ENCODE measurements around the gene EPS15.
"Not testable (repeated sequence)": the region's sequence is repeated elsewhere in the genome, so short reads cannot be mapped to it uniquely, and the experiment has no call there.

Gene EPS15

GRCh38 chr1:51515982-51516648 lies 3.0 kb downstream of the EPS15 start:
- no peak for DNase-seq (ENCODE audit: low read depth in 1 of 2, low spot score in 1 of 2)

GRCh38 chr1:51515312-51515960 lies 3.6 kb downstream of the EPS15 start:
- DNase-seq (ENCODE audit: low read depth in 1 of 2, low spot score in 1 of 2): no peak

- DNase-seq (ENCODE audit: low read depth in 1 of 2, low spot score in 1 of 2): no peak
Measured at GRCh38 chr1:51514733-51515132, 4.3 kb downstream of the EPS15 start.

- no peak for DNase-seq (ENCODE audit: low read depth in 1 of 2, low spot score in 1 of 2)
Measured at GRCh38 chr1:51512606-51513005, 6.5 kb downstream of the EPS15 start.

DNA sequence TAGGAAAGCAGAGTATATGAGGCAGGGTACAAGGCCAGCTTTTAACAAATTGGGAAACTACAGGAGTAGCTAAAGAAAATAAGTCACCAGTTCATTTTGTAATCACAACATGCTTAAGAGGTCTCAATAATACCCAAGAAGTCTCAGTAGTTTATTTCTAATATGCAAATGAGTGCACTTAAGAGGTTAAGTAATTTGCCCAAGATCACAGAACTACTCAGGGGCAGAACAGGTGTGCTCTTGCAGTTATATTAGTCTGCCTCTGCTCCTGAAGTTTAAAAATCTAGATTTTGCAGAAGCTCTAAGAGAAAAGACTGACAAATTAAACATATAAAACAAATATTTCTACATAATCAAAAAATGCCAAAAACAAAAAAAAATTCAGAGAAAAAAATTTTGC lies 6.9 kb downstream of the EPS15 start:
- DNase-seq (ENCODE audit: low read depth in 1 of 2, low spot score in 1 of 2): no peak

DNA sequence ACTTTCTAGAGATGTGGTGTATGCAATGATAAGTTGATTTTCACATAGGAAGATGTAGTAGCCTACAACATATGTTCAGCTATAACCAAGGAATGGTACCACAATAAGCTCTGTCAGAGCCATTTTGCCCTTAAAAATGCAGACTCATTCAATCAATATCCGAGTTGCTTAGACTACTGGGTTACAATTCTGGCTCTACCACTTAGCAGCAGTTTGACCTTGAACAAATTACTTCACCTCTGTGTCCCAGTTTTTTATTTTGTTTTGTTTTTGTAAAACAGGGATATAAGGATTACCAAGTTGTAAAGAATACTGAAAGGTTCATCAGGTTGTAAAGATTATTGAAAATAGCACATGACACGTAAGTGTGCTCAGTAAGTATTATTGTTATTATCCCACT lies 9.3 kb downstream of the EPS15 start:
- DNase-seq (ENCODE audit: low read depth in 1 of 2, low spot score in 1 of 2): no peak

DNA sequence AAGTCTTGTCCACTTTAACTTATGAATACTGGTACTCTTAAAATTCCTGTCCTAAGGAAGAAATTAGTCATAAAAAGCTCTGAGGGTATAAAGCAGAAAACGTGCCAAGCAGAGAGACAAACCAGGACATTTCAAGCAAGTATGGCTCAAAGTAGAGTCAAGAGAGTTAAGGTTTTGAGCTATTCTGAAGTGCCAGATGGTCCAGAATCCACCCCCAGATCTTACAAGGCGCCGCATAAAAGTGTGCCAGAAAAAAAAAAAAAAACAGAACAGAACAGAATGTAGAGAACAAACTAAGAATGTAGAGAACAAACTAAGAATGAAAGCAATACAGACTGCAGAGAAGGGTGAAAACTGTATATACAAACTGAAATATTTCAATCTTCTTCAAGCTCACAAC lies 12.5 kb downstream of the EPS15 start:
- no peak for DNase-seq (ENCODE audit: low read depth in 1 of 2, low spot score in 1 of 2)

- DNase-seq (ENCODE audit: low read depth in 1 of 2, low spot score in 1 of 2): no peak
Measured at GRCh38 chr1:51504806-51505525, 14.1 kb downstream of the EPS15 start.

DNA sequence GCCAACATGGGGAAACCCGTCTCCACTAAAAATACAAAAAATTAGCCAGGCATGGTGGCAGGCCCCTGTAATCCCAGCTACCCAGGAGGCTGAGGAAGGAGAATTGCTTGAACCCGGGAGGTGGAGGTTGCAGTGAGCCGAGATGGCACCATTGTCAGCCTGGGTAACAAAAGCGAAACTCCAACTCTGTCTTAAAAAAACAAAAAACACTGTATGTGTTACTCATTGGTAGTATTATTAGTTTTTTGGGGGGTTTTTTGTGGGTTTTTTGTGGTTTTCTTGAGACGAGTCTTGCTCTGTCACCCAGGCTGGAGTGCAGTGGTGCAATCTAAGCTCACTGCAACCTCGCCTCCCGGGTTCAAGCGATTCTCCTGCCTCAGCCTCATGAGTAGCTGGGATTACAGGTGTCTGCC lies 17.8 kb downstream of the EPS15 start:
- DNase-seq (ENCODE audit: low read depth in 1 of 2, low spot score in 1 of 2): peak in 1 of 2 donors; percentile 8

DNA sequence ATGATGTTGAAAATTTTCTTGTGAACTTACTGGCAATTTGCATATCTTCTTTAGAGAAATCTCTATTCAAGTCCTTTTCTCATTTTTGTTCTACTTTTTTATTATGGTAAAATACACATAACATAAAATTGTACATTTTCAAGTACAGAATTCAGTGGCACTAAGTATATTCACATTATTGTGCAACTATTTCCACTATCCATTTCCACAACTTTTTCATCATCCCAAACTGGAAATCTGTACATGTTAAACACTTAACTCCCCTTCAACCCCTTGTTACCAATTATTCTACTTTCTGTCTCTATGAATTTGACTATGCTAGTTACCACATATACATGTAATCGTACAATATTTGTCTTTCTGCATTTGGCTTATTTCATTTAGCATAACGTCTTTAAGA lies 19.4 kb downstream of the EPS15 start:
- no peak for DNase-seq (ENCODE audit: low read depth in 1 of 2, low spot score in 1 of 2)

DNA sequence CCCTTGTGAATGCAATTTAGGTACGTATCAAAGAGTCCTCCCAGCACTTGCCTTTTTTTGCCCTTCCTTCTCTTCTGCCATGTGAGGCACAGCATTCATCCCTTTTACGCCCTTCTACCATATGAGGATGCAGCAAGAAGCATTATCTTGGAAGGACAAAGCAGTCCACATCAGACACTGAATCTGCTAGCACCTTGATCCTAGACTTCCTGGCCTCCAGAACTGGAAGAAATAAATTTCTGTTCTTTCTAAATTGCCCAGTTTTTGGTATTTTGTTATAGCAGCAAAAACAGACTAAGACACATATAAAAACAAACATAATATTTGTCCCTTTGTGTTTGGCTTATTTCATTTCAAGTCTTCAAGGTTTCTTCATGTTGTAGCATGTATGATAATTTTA lies 20.1 kb downstream of the EPS15 start:
- DNase-seq (ENCODE audit: low read depth in 1 of 2, low spot score in 1 of 2): no peak

GRCh38 chr1:51497340-51497739 lies 21.7 kb downstream of the EPS15 start:
- no peak for DNase-seq (ENCODE audit: low read depth in 1 of 2, low spot score in 1 of 2)

DNA sequence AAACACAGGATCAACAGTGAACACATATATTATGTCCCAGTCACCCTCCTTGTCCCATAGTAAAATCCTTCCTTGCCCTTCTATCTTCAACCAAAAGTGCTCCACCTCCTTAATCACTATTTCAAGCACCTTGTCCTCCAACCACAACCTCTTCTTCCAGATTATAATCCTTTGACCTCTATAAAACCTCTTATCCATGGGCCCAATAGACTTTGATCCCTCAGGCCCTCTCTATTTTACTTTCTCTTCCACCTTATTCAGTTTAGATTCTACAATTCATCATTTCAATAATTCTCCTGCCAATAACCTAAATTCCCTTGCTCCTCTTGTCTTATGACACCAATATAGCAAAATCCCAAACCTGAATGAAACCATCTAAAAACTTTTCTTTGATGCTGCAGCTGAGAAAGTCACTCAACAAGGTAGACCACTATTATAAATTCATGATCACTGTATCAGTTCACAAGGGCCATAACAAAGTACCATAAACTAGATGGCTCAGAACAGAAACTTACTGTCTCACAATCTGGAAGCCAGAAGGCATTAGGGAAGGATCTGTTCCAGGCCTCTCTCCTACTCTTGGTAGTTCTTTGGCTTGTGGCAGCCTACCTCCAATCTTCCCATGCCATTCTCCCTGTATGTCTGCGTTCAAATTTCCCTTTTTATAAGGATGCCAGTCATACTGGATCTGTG lies 24.8 kb downstream of the EPS15 start:
- no peak for DNase-seq (ENCODE audit: low read depth in 1 of 2, low spot score in 1 of 2)

GRCh38 chr1:51491166-51491981 lies 27.7 kb downstream of the EPS15 start:
- no peak for DNase-seq (ENCODE audit: low read depth in 1 of 2, low spot score in 1 of 2)

DNA sequence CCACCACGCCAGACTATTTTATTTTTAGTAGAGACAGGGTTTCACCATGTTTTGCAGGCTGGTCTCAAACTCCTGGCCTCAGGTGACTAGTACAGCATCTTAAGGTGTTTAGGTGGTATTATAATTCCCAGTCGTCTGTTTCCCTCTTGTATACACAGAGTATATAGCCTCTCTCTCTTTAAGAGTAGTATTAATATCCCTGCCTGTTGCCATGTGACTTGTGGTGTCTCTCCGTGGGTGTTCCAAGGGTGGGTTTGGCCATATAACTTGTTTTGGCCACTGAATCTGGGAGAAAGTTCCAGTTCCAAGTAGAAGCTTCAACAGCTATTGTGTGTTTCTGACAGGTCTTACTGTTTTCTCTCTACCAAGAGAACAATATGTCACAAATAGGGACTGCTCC lies 29.6 kb downstream of the EPS15 start:
- no peak for DNase-seq (ENCODE audit: low read depth in 1 of 2, low spot score in 1 of 2)

DNA sequence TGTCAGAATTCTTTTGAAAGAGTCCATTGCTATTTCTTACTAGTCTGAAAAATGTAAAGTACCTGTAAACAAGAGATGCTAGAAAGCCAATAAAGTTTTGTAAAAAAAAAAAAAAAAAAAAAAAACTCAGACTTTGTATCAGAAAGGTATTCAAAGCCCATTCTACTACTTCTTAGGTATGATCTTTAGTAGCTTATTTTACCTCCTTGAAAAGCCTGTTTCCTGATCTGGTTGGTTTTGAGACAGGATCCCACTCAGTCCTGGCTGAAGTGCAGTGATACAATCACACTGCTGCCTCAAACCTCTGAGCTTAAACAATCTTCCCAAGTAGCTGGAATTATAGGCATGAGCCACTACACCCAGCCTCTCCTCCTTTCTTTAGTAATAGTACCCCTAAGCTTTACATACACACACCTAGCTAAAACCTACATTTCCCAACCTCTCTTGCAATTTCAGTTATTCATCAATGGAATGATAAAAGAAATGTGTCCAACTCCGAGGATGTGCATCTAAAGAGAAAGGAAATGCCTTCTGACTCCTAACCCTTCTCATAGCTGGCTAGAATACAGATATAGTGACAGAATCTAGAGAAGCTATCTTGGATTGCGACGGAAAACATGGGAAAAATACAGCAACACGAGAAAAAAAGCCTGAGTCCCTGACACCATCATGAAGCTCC lies 30.6 kb downstream of the EPS15 start:
- no peak for DNase-seq (ENCODE audit: low read depth in 1 of 2, low spot score in 1 of 2)

DNA sequence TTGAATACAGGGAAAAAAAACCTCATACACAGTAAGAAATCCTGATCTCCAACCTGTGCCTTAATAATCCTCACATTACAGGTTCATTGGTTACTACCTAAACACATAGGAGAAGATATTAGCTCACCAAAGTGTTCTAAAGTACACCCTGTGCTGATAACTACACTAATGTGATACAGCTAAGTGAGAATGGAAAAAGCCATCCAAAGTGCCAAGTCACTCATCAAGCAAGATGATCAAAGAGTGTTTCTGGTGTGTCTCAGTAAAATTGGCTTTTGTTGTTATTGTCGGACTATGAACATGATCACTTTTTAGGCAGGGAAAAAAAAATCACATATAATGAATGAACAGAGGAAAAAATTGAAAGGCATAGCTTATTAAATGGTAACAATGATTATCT lies 31.4 kb downstream of the EPS15 start:
- DNase-seq (ENCODE audit: low read depth in 1 of 2, low spot score in 1 of 2): no peak

DNA sequence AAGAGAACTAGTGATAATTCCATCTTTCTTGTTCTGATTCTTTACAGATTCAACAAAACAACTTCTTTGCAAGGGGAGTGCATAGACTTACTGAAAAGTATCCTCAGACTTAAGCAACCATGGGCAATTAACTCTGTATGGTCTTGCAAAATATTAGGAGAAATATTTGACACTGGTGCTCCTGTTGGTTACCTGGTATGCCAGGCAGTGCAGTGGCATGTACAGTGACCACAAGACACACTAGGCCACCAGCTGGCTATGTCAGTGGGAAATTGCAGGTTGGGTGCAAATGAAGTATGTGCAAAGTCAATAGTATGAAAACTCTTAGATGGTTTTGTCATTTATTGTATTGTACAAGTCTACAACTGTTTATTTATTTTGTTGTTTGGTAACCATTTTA lies 34.5 kb downstream of the EPS15 start:
- DNase-seq (ENCODE audit: low read depth in 1 of 2, low spot score in 1 of 2): no peak

DNA sequence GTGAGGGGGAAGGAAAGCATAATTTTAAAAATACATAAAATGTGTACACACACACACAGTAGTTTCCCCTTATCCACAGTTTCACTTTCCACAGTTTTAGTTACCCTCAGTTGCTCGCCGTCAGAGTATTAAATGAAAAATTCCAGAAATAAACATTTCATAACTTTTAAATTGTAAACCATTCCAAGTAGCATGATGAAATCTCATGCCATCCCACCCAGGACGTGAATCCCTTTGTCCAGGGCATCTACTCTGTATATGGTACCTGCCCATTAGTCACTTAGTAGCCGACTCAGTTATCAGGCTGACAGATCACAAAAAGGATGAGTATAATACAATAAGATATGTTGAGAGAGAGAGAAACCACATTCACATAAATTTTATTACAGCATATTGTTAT lies 36.2 kb downstream of the EPS15 start:
- no peak for DNase-seq (ENCODE audit: low read depth in 1 of 2, low spot score in 1 of 2)

DNA sequence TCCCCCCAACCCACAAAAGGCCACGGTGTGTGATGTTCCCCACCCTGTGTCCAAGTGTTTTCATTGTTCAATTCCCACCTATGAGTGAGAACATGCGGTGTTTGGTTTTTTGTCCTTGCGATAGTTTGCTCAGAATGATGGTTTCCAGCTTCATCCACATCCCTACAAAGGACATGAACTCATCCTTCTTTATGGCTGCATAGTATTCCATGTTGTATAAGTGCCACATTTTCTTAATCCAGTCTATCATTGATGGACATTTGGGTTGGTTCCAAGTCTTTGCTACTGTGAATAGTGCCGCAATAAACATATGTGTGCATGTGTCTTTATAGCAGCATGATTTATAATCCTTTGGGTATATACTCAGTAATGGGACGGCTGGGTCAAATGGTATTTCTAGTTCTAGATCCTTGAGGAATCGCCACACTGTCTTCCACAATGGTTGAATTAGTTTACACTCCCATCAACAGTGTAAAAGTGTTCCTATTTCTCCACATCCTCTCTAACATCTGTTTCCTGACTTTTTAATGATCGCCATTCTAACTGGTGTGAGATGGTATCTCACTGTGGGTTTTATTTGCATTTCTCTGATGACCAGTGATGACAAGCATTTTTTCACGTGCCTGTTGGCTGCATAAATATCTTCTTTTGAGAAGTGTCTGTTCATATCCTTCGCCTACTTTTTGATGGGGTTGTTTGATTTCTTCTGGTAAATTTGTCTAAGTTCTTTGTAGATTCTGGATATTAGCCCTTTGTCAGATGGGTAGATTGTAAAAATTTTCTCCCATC lies 44.0 kb downstream of the EPS15 start:
- DNase-seq (ENCODE audit: low read depth in 1 of 2, low spot score in 1 of 2): not testable (repeated sequence)
